T47D (cell line): ENCODE measurements around the gene SERPINA1.
"Not testable (repeated sequence)": the region's sequence is repeated elsewhere in the genome, so short reads cannot be mapped to it uniquely, and the experiment has no call there.

Source experiments
- DNase-seq, 2 experiments: peaks; one replicate each; pipeline versions ENCODE4 v3.0.0 to v3.0.0-alpha.2; 2011 to 2012; ENCODE audit warnings: low read depth in 1 of 2, low spot score in 1 of 2
- JUND ChIP-seq: IDR thresholded peaks from 2 replicates; pipeline ENCODE4 v1.6.1; 2012; ENCODE audit warnings: low read depth
- in situ Hi-C: cut with HindIII; loops from 2 replicates; pipeline ENCODE4 v1.10.0; 2016; ENCODE audit warnings: low sequenced_read_pairs, low pct_unique_long_range_greater_than_20kb

Gene SERPINA1

DNA sequence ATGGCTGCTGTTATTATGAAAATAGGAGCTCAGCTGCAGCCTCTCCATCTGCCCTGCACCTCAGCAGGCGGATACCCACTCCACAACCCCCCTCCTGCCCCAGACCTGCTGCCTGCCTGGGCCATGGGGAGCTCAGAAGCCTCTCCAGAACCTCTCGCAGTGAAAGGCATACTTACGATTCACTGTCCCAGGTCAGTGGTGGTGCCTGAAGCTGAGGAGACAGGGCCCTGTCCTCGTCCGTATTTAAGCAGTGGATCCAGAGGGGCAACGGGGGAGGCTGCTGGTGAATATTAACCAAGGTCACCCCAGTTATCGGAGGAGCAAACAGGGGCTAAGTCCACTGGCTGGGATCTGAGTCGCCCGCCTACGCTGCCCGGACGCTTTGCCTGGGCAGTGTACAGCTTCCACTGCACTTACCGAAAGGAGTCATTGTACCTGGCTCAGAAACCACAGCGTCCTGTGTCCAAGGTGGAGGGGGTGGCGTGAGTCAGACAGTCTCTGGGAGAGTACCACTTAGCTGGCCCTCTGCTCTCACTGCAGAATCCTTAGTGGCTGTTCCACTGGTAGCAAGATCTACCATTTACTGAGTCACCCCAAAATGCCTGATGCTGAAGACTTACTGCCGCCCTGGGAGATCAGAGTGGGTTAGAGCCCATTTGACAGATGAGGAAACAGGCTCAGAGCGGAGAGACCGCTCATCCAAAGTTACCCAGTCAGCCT lies at the start of gene SERPINA1:
SERPINA1 (minus strand) TSS at position 219 of the 720 bp plus-strand sequence. CDS start 5,365 bp downstream, outside the sequence.
- DNase-seq = peak in 1 of 2 experiments; percentile 62
- TF ChIP-seq JUND = no peak
- in situ Hi-C loops = no loop called here

DNA sequence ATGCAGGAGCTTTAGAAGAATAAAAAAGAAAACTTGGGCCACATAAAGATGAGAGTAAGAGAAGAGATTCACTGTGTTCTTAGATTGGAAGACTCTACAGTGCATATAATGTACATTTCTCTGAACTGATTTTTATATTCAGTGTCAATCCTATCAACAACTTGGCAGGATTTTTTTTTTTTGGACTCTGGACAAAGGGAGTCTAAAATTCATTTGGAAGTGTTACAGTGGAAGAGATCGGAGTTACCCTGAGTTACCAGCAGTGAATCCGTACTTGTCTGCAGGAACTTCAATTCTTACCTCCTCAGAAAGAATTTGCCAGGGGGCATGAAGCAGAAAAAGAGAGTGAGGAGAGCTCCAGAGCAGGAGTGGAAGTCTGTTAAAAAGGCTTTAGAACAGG lies 40.2 kb upstream of the SERPINA1 start:
- DNase-seq = peak in 1 of 2 experiments; percentile 44
- in situ Hi-C loops = no loop called here
- TF ChIP-seq JUND = no peak

DNA sequence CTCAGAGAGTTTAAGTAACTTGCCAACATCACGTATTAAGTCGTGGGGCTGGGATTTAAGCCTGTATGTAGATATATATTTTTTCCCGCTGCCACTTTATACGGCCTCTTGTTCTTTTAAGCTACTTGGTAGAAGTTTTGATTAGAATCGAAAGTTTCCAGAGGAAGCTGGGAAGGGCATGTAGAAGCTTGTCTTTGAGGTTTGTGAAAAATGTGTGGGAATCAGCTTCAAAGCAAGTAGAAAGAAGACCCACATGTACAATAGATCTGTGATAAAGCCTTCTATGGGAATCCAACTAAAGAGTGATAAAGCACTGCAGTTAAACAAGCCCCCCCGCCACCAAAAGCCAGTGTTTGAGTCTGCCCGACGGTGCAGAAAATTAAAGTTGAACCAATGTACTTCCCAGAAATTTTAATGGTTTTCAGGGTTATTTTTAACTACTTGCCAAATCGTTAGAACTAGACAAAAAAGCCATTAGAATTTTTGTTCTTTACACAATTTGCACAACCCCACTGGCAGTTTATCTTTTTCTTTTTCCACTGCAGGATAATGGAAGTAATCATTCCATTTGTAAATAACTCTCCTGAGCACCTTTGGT lies 38.7 kb upstream of the SERPINA1 start:
- no peak for TF ChIP-seq JUND
- no peak for DNase-seq
- in situ Hi-C loops = no loop called here

DNA sequence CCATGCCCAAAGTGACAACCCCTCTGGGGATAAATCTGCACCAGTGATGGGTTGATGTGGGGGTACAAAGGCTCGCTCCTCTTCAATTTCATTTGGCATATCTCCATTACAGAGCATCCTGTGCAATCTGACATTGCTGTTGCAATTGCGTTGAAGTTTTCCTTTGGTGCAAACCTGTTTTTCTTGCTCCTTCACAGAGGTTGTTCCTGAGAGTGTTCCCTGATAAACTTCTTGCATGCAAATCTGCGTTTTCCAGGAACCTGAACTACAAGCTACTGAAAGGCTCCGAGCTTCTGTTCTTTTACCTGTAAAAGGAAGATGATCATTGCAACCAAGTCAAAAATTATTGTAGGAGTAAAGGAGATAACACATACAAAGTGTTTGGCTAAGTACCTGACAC lies 38.1 kb upstream of the SERPINA1 start:
- DNase-seq = no peak
- in situ Hi-C loops = no loop called here

DNA sequence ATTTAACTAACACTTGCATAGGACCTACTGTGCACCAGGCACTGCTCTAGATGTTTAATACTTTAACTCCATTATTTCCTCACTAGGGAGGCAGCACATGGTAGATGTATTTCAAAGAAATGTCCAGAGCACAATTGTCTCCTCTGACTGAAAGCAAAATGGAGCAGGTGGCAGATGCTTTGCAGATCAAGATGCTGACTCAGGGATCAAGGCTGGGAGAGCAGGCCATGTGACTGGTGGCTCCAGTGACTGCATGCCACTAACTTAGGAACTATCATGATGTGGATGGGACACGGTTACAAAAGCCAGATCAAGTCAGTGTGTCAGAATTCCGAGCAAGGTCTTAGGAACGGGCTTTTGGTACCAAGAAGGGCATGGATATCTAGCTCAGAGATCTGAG lies 36.0 kb upstream of the SERPINA1 start:
- no peak for DNase-seq
- in situ Hi-C loops = no loop called here
- TF ChIP-seq JUND = no peak

More for the DNA sequence above, 38.1 kb upstream of the SERPINA1 start:
- TF ChIP-seq JUND = no peak

DNA sequence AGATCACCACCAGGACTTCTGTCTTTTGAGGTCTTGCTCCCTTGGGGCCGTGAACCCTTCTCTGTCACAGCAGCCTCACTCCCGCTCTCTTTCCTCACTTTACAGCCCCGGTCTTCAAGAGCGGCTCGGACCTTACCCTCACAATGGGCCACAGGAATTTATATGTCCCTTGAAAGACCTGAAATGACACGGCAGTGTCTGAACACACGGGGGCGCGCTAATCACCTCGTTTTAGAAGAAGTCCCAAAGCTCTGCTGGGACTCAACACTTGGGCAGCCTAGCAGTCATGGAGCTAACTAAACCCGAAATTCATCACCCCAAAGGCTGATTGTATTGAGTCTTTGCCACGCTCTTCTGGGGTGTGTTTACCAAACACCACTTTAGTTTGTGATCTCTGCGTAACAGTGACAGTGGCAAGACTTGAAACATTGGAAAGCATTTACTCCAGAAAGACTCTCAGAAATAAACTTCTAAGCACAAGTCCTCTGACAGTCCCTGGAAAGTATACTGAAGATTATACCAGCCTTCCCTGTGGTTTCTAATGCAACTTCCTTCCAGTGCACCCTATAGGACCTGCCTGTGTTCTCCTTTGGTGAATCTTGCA lies 35.2 kb upstream of the SERPINA1 start:
- peak; percentile 54 to 95 for DNase-seq
- no peak for TF ChIP-seq JUND
- in situ Hi-C loops = no loop called here

DNA sequence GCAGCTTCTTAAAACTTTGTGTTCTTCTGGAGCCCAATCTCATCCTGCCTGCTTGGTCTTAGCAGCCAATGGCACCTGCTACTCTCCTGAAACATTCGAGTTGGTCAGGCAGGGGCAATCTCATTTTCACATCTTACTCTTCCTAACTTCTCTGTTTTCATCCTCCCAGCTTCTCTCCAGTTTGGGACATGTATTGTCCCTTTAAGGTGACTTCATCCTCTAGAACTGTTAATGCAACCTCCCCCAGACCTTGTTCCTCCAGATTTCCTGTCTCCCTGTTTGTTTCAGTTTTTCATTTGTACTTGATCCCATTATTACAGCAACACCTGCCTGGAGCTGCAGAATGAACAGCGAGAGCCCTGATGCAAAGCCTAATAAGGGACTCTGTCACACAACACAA lies 32.9 kb upstream of the SERPINA1 start:
- DNase-seq = peak in 1 of 2 experiments; percentile 72
- in situ Hi-C loops = no loop called here
- peak; percentile 39; the same call in 1 of the 2 replicates for TF ChIP-seq JUND

DNA sequence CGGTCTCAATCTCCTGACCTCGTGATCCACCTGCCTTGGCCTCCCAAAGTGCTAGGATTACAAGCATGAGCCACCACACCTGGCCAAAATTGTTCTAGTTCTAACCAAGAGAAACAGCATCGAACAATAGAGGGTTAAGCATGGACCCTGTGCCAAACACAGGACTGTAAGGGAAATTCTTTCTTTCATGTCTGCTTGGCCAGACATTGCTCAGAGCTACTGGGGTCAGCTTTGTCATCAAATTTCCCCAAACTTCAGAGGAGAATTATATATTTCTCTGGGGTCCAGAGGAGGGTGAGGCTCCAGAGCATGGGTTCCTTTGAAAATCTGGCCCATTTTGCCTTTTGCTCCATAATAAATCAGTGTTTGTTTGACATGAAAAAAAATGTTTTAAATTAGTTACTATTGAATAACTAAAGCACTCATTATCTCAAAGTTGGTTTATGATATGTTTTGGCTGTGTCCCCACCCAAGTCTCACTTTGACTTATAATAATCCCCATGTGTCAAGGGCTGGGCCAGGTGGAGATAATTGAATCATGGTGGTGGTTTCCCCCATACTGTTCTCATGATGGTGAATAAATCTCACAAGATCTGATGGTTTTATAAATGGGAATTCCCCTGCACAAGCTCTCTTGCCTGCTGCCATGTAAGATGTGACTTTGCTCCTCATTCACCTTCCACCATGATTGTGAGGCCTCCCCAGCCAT lies 29.2 kb upstream of the SERPINA1 start:
- DNase-seq, in situ Hi-C loops: not testable (repeated sequence)

DNA sequence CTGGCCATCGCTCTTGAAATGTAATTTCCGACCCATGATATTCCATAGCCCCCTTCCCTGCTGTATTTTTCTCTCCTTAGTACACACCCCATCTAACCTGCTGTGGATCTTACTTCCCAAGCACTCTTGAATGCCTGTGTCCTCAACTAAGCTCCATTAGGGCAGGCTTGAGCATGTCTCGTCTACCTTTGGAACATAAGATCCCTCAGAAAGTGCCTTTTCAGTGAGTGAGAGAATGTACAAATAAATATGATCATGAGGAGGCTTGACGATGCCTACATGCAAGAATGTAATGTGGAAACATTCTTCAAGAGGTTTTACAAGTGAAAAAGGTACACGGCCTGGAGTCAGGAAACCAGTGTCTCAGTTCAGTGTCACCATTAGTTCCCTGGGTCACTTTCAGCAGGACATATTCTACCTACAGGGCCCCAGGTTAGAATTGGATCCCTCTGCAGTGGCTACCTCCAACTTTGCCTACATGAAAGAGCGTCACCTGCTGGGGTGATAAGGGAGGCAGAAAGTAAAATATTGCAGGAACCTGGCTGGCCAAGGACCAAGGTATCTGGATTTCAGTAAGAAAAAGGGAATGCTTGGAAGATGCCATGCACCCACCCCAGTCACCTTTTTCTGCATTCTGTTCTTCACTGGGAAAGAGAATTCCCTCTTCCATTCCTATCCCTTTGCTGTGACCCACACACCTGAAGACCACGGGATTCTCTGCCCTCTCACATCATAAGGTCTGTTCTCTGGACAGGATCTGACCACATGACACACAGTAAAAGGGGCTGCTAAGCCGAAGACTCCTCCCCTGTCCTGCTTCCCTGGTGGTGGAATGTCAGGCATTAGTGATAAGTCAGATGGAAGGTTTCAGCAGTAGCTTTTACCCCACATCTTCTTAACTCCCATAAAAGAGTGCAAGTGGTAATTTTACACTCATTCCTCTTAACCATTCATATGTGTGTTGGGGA lies 24.6 kb upstream of the SERPINA1 start:
- in situ Hi-C loops = no loop called here
- no peak for TF ChIP-seq JUND
- DNase-seq = peak in 1 of 2 experiments; percentile 94

DNA sequence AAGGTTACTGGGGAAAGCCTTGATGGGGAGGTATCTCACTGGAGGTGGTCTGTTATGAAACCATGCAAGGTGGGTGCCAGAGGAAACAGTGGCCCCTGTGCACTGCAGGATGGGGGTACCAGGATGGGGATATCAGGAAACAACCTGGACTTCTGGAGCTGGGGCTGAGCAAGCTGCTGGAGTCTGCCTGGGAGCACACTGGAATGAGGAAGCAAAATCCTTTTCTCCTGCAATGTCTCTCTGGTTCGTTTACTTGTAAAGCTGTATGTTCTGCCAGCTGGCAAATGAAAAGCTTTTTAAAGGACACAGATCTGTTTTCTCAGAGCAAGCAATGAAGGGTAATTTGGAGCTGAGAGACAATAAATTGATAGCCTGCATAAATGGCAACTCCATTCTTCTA lies 23.2 kb upstream of the SERPINA1 start:
- DNase-seq = peak; percentile 58 to 96
- in situ Hi-C loops = no loop called here
- peak; percentile 33; the same call in 1 of the 2 replicates for TF ChIP-seq JUND

DNA sequence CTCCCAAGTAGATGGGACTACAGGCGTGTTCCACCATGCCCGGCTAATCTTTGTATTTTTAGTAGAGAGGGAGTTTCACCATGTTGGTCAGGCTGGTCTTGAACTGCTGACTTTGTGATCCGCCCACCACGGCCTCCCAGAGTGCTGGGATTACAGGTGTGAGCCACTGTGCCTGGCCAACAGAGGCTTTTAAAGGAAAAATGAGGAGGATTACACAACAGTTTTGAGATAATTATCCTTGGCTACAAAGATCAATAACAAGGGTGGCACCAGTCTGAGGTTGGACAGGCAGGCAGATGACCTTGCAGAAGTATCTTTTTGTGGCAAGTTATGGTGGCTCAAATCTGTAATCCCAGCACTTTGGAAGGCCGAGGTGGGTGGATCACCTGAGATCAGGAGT lies 21.0 kb upstream of the SERPINA1 start:
- DNase-seq, in situ Hi-C loops: not testable (repeated sequence)
